Measurements from ENCODE around the gene CCDC33.

Gene CCDC33

DNA sequence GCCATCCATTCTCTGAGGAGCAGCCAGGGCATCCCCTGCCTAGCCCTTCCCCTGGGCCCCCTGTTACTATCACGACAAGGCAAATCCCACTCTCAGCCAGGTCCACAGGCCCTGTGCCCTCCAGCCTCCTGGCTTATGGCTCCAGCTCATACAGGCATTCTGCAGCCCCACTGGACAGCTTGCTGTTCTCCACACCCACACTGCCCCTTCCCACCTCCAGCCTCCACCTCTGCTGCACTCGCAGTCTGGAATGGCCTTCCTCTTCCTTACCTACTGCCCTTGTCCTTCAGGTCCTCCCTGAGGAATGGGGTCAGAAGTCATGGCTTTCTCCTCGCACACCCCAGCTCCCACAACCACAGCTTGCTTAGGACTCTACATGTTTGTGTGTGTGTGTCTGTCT is 40.4 kb downstream of the CCDC33 start:
- 91% methylated on average over 2 of the region's 3 CpGs for WGBS
- H3K27me3 ChIP-seq (ENCODE audit: insufficient read depth, low read length), result no peaks in the 10 kb centered on the region

GRCh38 chr15:74277242-74277810 is 41.2 kb downstream of the CCDC33 start:
- Histone ChIP-seq H3K9me3 (ENCODE audit: insufficient read depth, low read depth, low read length) (no peaks in the 10 kb centered on the region), H3K4me1 (ENCODE audit: insufficient read depth, low read length) (no peaks in the 10 kb centered on the region), H3K27me3 (ENCODE audit: insufficient read depth, low read length) (no peaks in the 10 kb centered on the region), H3K4me3 (ENCODE audit: low read length) (no peak overlapping the region), H3K36me3 (ENCODE audit: insufficient read depth, low read length) (no peaks in the 10 kb centered on the region), H3K9ac (ENCODE audit: low read depth, low read length) (no peak overlapping the region), H3K27ac (ENCODE audit: low read depth, low read length) (no peak overlapping the region)
- WGBS, result 83% methylated on average over 8 of the region's 8 CpGs

More for the DNA sequence above, 40.4 kb downstream of the CCDC33 start:
- Histone ChIP-seq H3K27ac (ENCODE audit: low read depth, low read length) (no peak overlapping the region), H3K4me3 (ENCODE audit: low read length) (no peak overlapping the region), H3K9ac (ENCODE audit: low read depth, low read length) (no peak overlapping the region), H3K36me3 (ENCODE audit: insufficient read depth, low read length) (no peaks in the 10 kb centered on the region), H3K9me3 (ENCODE audit: insufficient read depth, low read depth, low read length) (no peaks in the 10 kb centered on the region), H3K4me1 (ENCODE audit: insufficient read depth, low read length) (no peaks in the 10 kb centered on the region)

GRCh38 chr15:74278207-74278606 is 42.1 kb downstream of the CCDC33 start:
- Histone ChIP-seq H3K27ac (ENCODE audit: low read depth, low read length) (no peak overlapping the region), H3K4me1 (ENCODE audit: insufficient read depth, low read length) (no peaks in the 10 kb centered on the region), H3K36me3 (ENCODE audit: insufficient read depth, low read length) (no peaks in the 10 kb centered on the region), H3K27me3 (ENCODE audit: insufficient read depth, low read length) (no peaks in the 10 kb centered on the region), H3K4me3 (ENCODE audit: low read length) (no peak overlapping the region), H3K9me3 (ENCODE audit: insufficient read depth, low read depth, low read length) (no peaks in the 10 kb centered on the region), H3K9ac (ENCODE audit: low read depth, low read length) (no peak overlapping the region)
- 78% methylated on average over 8 of the region's 8 CpGs for WGBS

- H3K9ac ChIP-seq (ENCODE audit: low read depth, low read length), result no peak overlapping the region
- 90% methylated on average over 7 of the region's 8 CpGs for WGBS
- H3K36me3 ChIP-seq (ENCODE audit: insufficient read depth, low read length), result no peaks in the 10 kb centered on the region
- H3K27me3 ChIP-seq (ENCODE audit: insufficient read depth, low read length), result 0 out of 2 replicates have a peak, but pooled peaks cover 4% of the 10 kb centered on the region
- H3K4me1 ChIP-seq (ENCODE audit: insufficient read depth, low read length), result no peaks in the 10 kb centered on the region
- H3K4me3 ChIP-seq (ENCODE audit: low read length), result no peak overlapping the region
- H3K9me3 ChIP-seq (ENCODE audit: insufficient read depth, low read depth, low read length), result no peaks in the 10 kb centered on the region
- no peak overlapping the region for H3K27ac ChIP-seq (ENCODE audit: low read depth, low read length)
Measured at GRCh38 chr15:74281147-74282133, 45.3 kb downstream of the CCDC33 start.

GRCh38 chr15:74283368-74283767 is 47.2 kb downstream of the CCDC33 start:
- peaks cover 10% of the 10 kb centered on the region; the same call in 1 of the 2 replicates for H3K27me3 ChIP-seq (ENCODE audit: insufficient read depth, low read length)
- no peak overlapping the region for H3K27ac ChIP-seq (ENCODE audit: low read depth, low read length)
- 81% methylated on average over 5 of the region's 7 CpGs for WGBS
- H3K9ac ChIP-seq (ENCODE audit: low read depth, low read length), result no peak overlapping the region
- H3K36me3 ChIP-seq (ENCODE audit: insufficient read depth, low read length), result no peaks in the 10 kb centered on the region
- no peaks in the 10 kb centered on the region for H3K4me1 ChIP-seq (ENCODE audit: insufficient read depth, low read length)
- no peak overlapping the region for H3K4me3 ChIP-seq (ENCODE audit: low read length)
- H3K9me3 ChIP-seq (ENCODE audit: insufficient read depth, low read depth, low read length), result no peaks in the 10 kb centered on the region

DNA sequence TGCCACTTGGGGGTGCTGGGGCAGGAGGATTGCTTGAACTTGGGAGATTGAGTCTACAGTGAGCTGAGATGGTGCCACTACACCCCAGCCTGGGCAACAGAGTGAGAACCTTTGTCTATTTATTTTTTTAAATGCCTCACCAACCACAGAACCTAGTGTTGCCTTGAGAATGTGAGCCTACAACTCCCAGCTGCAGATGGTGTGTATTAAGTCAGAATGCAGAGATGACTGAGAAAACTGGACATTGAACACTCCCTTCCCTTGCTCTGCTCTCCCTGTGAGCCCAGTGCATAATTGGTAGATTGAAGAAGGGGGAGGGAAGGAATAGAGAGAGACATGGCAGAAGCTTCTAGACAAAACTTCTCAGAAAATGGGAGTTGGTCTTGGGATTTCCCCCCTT is 53.5 kb downstream of the CCDC33 start:
- H3K27me3 ChIP-seq (ENCODE audit: insufficient read depth, low read length), result peaks cover 41% of the 10 kb centered on the region
- H3K9ac ChIP-seq (ENCODE audit: low read depth, low read length), result no peak overlapping the region

GRCh38 chr15:74290645-74291044 is 54.5 kb downstream of the CCDC33 start:
- Histone ChIP-seq H3K9me3 (ENCODE audit: insufficient read depth, low read depth, low read length) (no peaks in the 10 kb centered on the region), H3K27me3 (ENCODE audit: insufficient read depth, low read length) (peaks cover 46% of the 10 kb centered on the region), H3K27ac (ENCODE audit: low read depth, low read length) (no peak overlapping the region), H3K4me1 (ENCODE audit: insufficient read depth, low read length) (peaks cover 15% of the 10 kb centered on the region), H3K9ac (ENCODE audit: low read depth, low read length) (no peak overlapping the region), H3K36me3 (ENCODE audit: insufficient read depth, low read length) (no peaks in the 10 kb centered on the region), H3K4me3 (ENCODE audit: low read length) (no peak overlapping the region)

More for the DNA sequence above, 53.5 kb downstream of the CCDC33 start:
- no peaks in the 10 kb centered on the region for H3K36me3 ChIP-seq (ENCODE audit: insufficient read depth, low read length)
- H3K4me3 ChIP-seq (ENCODE audit: low read length), result no peak overlapping the region
- peaks cover 15% of the 10 kb centered on the region for H3K4me1 ChIP-seq (ENCODE audit: insufficient read depth, low read length)
- no peaks in the 10 kb centered on the region for H3K9me3 ChIP-seq (ENCODE audit: insufficient read depth, low read depth, low read length)
- H3K27ac ChIP-seq (ENCODE audit: low read depth, low read length), result no peak overlapping the region

GRCh38 chr15:74291101-74292071 is 55.3 kb downstream of the CCDC33 start:
- no peaks in the 10 kb centered on the region for H3K9me3 ChIP-seq (ENCODE audit: insufficient read depth, low read depth, low read length)
- peaks cover 42% of the 10 kb centered on the region for H3K27me3 ChIP-seq (ENCODE audit: insufficient read depth, low read length)
- peak overlapping the region; percentile 43; the same call in 1 of the 2 replicates for H3K9ac ChIP-seq (ENCODE audit: low read depth, low read length)
- 13% methylated on average over 20 of the region's 20 CpGs for WGBS
- no peaks in the 10 kb centered on the region for H3K36me3 ChIP-seq (ENCODE audit: insufficient read depth, low read length)
- peak overlapping the region; percentile 45 for H3K4me3 ChIP-seq (ENCODE audit: low read length)
- peaks cover 15% of the 10 kb centered on the region for H3K4me1 ChIP-seq (ENCODE audit: insufficient read depth, low read length)
- peak overlapping the region; percentile 29; the same call in 1 of the 2 replicates for H3K27ac ChIP-seq (ENCODE audit: low read depth, low read length)

- H3K27ac ChIP-seq (ENCODE audit: low read depth, low read length), result no peak overlapping the region
Measured at GRCh38 chr15:74293021-74293810, 57.1 kb downstream of the CCDC33 start.

DNA sequence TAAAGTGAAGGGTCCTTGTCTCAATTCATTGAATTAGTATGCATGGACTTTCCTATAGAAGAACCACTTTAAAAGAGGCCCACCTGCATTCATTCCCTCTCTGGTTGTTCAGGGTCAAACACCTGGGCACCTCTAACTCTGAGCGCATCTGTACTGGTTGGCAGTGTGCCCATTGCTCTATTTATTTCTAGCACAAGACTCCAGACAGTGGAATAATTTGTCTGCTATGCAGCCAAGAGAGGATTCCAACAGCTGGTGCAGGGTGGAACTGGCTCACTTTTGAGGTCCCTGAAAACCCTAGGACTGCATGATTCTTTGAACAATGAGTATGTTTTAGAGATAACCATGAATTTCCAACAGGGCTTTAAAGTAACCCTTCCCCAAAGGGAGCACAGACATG is 57.9 kb downstream of the CCDC33 start:
- no peak overlapping the region for H3K9ac ChIP-seq (ENCODE audit: low read depth, low read length)
- no peaks in the 10 kb centered on the region for H3K9me3 ChIP-seq (ENCODE audit: insufficient read depth, low read depth, low read length)
- no peak overlapping the region for H3K4me3 ChIP-seq (ENCODE audit: low read length)
- 100% methylated on average over 1 of the region's 1 CpG for WGBS
- no peaks in the 10 kb centered on the region for H3K36me3 ChIP-seq (ENCODE audit: insufficient read depth, low read length)
- no peak overlapping the region for H3K27ac ChIP-seq (ENCODE audit: low read depth, low read length)
- H3K4me1 ChIP-seq (ENCODE audit: insufficient read depth, low read length), result peaks cover 15% of the 10 kb centered on the region
- peaks cover 41% of the 10 kb centered on the region for H3K27me3 ChIP-seq (ENCODE audit: insufficient read depth, low read length)

More at GRCh38 chr15:74293021-74293810, 57.1 kb downstream of the CCDC33 start:
- 88% methylated on average over 3 of the region's 3 CpGs for whole genome bisulfite sequencing
- H3K9ac ChIP-seq (ENCODE audit: low read depth, low read length), result no peak overlapping the region
- H3K4me1 ChIP-seq (ENCODE audit: insufficient read depth, low read length), result peaks cover 15% of the 10 kb centered on the region
- no peaks in the 10 kb centered on the region for H3K36me3 ChIP-seq (ENCODE audit: insufficient read depth, low read length)
- no peaks in the 10 kb centered on the region for H3K9me3 ChIP-seq (ENCODE audit: insufficient read depth, low read depth, low read length)
- peaks cover 46% of the 10 kb centered on the region for H3K27me3 ChIP-seq (ENCODE audit: insufficient read depth, low read length)
- H3K4me3 ChIP-seq (ENCODE audit: low read length), result no peak overlapping the region
